ENCODE results near the gene FIGLA.

FIGLA gene

GRCh38 chr2:70806620-70807019 is 16.2 kb upstream of the FIGLA start:
- no peaks in the 10 kb centered on the region for H3K27me3 ChIP-seq (ENCODE audit: insufficient read depth, poor library complexity, severe bottlenecking)
- no peak for DNase-seq (ENCODE audit: low read depth in 1 of 2, low spot score in 1 of 2)
- TF ChIP-seq SPI1 (IDR thresholded peaks at IDR 0.05; ENCODE audit: borderline replicate concordance, low read depth) (no peak), REST (IDR thresholded peaks at IDR 0.05; ENCODE audit: insufficient replicate concordance, low read depth) (no peak), GABPA (IDR thresholded peaks at IDR 0.05; ENCODE audit: low read depth) (no peak), POLR2AphosphoS5 (IDR thresholded peaks at IDR 0.05; ENCODE audit: low read depth) (no peak), CTCF (IDR thresholded peaks at IDR 0.05; ENCODE audit: insufficient read depth, low read length) (no peak)
- H3K4me3 ChIP-seq (replicated peaks; ENCODE audit: insufficient read depth, low read length), result no peak overlapping the region
- no peak overlapping the region for H3K27ac ChIP-seq (replicated peaks)

GRCh38 chr2:70806013-70806412 is 15.6 kb upstream of the FIGLA start:
- DNase-seq (ENCODE audit: low read depth in 1 of 2, low spot score in 1 of 2), result no peak
- no peak overlapping the region for H3K27ac ChIP-seq (replicated peaks)

GRCh38 chr2:70801607-70802263 is 11.3 kb upstream of the FIGLA start:
- TF ChIP-seq POLR2AphosphoS5 (IDR thresholded peaks at IDR 0.05; ENCODE audit: low read depth), result no peak
- TF ChIP-seq REST (IDR thresholded peaks at IDR 0.05; ENCODE audit: insufficient replicate concordance, low read depth), result no peak
- no peak for TF ChIP-seq SPI1 (IDR thresholded peaks at IDR 0.05; ENCODE audit: borderline replicate concordance, low read depth)
- no peak for TF ChIP-seq CTCF (IDR thresholded peaks at IDR 0.05; ENCODE audit: insufficient read depth, low read length)
- no peak for TF ChIP-seq GABPA (IDR thresholded peaks at IDR 0.05; ENCODE audit: low read depth)
- Histone ChIP-seq H3K27ac (replicated peaks) (no peak overlapping the region), H3K4me3 (replicated peaks; ENCODE audit: insufficient read depth, low read length) (no peak overlapping the region), H3K27me3 (ENCODE audit: insufficient read depth, poor library complexity, severe bottlenecking) (no peaks in the 10 kb centered on the region)
- DNase-seq (ENCODE audit: low read depth in 1 of 2, low spot score in 1 of 2), result no peak

More at GRCh38 chr2:70806013-70806412, 15.6 kb upstream of the FIGLA start:
- Histone ChIP-seq H3K4me3 (replicated peaks; ENCODE audit: insufficient read depth, low read length) (no peak overlapping the region), H3K27me3 (ENCODE audit: insufficient read depth, poor library complexity, severe bottlenecking) (no peaks in the 10 kb centered on the region)
- TF ChIP-seq REST (IDR thresholded peaks at IDR 0.05; ENCODE audit: insufficient replicate concordance, low read depth), result no peak

All from HL-60 (cell line).